Heart left ventricle (tissue), 16 donors: ENCODE measurements around the gene KEL. TPM values are rescaled to one million over a fixed set of nuclear protein-coding genes. Genes with fewer than 3 reads are reported as not detected.

ENCODE experiments used
- ATAC-seq, 4 donors: fragments of 200-7000 bp; cut with Tn5 transposase; one replicate each; pipeline ENCODE4 v1.9.1; 2020 to 2022; ENCODE audit warnings: moderate library complexity in 4 of 4, mild to moderate bottlenecking in 3 of 4, moderate number of reproducible peaks in 1 of 4
- DNase-seq, 5 donors: peaks; one replicate each; pipeline ENCODE4 v3.0.0-alpha.2; 2020
- H3K27ac ChIP-seq, 12 donors: fragments of 200-600 bp; sonication (generic) in 4 of 12; one replicate each; pipeline versions ENCODE4 v1.5.0 to v1.8.0; 2016 to 2022; ENCODE audit warnings: mild to moderate bottlenecking in 2 of 12
- H3K27me3 ChIP-seq, 9 donors: fragments of 200-600 bp; sonication (generic) in 2 of 9; one replicate each; pipeline versions ENCODE4 v1.5.1 to v1.8.0; 2016 to 2022; ENCODE audit warnings: mild to moderate bottlenecking in 3 of 9
- H3K36me3 ChIP-seq, 9 donors: fragments of 200-600 bp; sonication (generic) in 2 of 9; one replicate each; pipeline versions ENCODE4 v1.5.0 to v1.8.0; 2018 to 2022; ENCODE audit warnings: mild to moderate bottlenecking in 2 of 9
- H3K4me1 ChIP-seq, 12 donors: fragments of 200-600 bp; sonication (generic) in 4 of 12; one replicate each; pipeline versions ENCODE4 v1.5.0 to v1.8.0; 2016 to 2022; ENCODE audit warnings: mild to moderate bottlenecking in 3 of 12
- H3K4me3 ChIP-seq, 12 donors: fragments of 200-600 bp; sonication (generic) in 4 of 12; one replicate each; pipeline versions ENCODE4 v1.5.0 to v1.8.0; 2017 to 2022; ENCODE audit warnings: mild to moderate bottlenecking in 9 of 12, moderate library complexity in 4 of 12
- H3K9me3 ChIP-seq, 12 donors: fragments of 200-600 bp; sonication (generic) in 4 of 12; one replicate each; pipeline versions ENCODE4 v1.5.0 to v1.8.0; 2016 to 2022; ENCODE audit warnings: mild to moderate bottlenecking in 1 of 12
- POLR2A ChIP-seq, 2 donors: fragments of 450-650 bp; IDR thresholded peaks; one replicate each; pipeline ENCODE4 v1.6.1; 2017; ENCODE audit warnings: antibody characterized with exemption in 2 of 2, mild to moderate bottlenecking in 2 of 2, moderate library complexity in 2 of 2
- WGBS, 4 donors: extraction: QIAGEN DNeasy Blood & Tissue Kit in 2 of 4; methylation state at CpG; one replicate each; pipeline versions ENCODE4 v1.1.5 to v1.1.7; 2013 to 2018; 5-methylcytosine and 5-hydroxymethylcytosine counted together
- intact Hi-C, 10 donors: fragments of 100-400 bp; cut with DNase I; formaldehyde crosslinking; loops; one replicate each; pipeline versions ENCODE4 v1.11.1 to v1.14.2; 2022
- polyA plus RNA-seq, 2 donors: library from polyadenylated mRNA; stranded (reverse); fragments of 200-250 nt; gene quantifications; one replicate each; pipeline ENCODE4 v1.2.3, GENCODE V29; 2013
- total RNA-seq, 9 donors: library from RNA; depleted of rRNA in 2 of 9; stranded (reverse); fragments of >200 nt in 2 of 9; fragmentation: NEBNext Ultra II Directional in 3 of 9; extraction: Animal tissue kit (Norgen Biotek cat#: 25700) in 3 of 9; gene quantifications; one replicate each; pipeline versions ENCODE4 v1.1.0 to v1.2.4, GENCODE V29; 2016 to 2023
- TF ChIP-seq, protein P1 (sequence below), 12 donors: fragments of 200-600 bp; sonication (generic) in 4 of 12; IDR thresholded peaks; one replicate each; pipeline versions ENCODE4 v1.5.0 to v1.8.0; 2018 to 2022; ENCODE audit warnings: antibody characterized with exemption in 12 of 12, mild to moderate bottlenecking in 5 of 12
- donor health status: ischemic (EF 13 %, LVEDD 7.1; RV severe dilation, severe dysfunction).
- donor health status: healthy with polysubstance abuse.
- donor health status: DM: no; HTN: yes; CAD: no.
- donor health status: DM: no; HTN: no; CAD: no.
- donor health status: ischemic (EF 25% LVEDD 6.9; RV normal size, moderate dysfunction).
- donor health status: ischemic (EF 25% LVEDD 5.7; RV mildly dilated, moderate dysfunction).
- donor health status: healthy.
- donor health status: DM: yes; HTN: yes; CAD: no.
- donor health status: ischemic (EF 35%, LVEDD 5.7; RV mildly dilated, moderate dysfunction).
- donor health status: nonischemic (EF 11% LVEDD 7.7; RV severe dilation, severe dysfunction).
- donor health status: DM: yes; HTN: yes; CAD: no.
- donor health status: PGD.
- donor health status: ischemic (EF 29% LVEDD 5.4; RV normal size, mild dysfunction).
- donor health status: nonischemic (EF 23%, LVEDD 6.1; RV moderate dilation, normal function).

The KEL gene
- total and polyA plus RNA-seq, 11 donors = 0.17 to 1.8 (median 0.56) TPM; not detected in 4

DNA sequence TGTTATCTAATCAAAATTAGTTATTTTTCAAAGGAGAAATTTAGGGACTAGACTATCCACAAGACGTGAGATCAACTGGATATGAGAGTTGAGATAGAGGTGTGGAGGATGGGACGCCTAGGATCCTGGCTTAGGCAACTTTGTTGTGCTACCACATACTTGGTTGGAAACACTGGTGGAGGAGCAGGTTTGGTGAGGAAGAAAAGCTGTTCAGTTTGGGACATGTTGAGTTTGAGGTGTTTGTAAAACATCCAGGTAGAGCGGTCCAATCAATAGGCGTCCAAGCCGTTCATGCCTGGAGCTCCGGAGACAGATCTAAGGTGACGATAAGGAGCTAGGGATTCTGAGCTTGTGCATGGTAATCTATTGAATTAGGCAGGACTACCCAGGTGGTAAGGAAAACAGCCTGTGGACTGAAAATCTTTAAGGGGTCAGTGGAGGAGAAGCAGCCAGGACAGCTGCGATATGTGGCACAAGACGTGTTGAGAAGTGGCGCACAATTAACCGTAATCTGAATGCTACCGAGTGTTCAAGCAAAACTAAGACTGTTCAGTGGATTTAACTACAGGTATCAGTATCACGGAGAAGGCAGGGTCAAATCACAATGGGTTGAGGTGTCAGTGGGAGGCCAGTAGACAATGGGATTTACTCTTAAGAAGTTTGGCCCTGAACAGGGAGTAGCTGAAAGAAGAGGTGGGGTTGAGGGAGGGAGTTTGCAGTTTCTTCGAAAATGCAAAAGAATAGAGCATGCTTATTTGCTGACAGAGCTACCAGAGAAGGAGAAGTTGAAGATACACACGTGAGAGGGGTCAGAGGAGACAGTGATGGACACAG lies 60.5 kb downstream of the KEL start:
- no peak for ATAC-seq
- 77 to 83% (median 80%) methylated on average over 15 of the region's 15 CpGs for WGBS, 4 donors
- no peak for TF ChIP-seq POLR2A (IDR thresholded peaks at IDR 0.05)
- TF ChIP-seq, protein P1, sequence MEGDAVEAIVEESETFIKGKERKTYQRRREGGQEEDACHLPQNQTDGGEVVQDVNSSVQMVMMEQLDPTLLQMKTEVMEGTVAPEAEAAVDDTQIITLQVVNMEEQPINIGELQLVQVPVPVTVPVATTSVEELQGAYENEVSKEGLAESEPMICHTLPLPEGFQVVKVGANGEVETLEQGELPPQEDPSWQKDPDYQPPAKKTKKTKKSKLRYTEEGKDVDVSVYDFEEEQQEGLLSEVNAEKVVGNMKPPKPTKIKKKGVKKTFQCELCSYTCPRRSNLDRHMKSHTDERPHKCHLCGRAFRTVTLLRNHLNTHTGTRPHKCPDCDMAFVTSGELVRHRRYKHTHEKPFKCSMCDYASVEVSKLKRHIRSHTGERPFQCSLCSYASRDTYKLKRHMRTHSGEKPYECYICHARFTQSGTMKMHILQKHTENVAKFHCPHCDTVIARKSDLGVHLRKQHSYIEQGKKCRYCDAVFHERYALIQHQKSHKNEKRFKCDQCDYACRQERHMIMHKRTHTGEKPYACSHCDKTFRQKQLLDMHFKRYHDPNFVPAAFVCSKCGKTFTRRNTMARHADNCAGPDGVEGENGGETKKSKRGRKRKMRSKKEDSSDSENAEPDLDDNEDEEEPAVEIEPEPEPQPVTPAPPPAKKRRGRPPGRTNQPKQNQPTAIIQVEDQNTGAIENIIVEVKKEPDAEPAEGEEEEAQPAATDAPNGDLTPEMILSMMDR (IDR thresholded peaks at IDR 0.05) = no peak

DNA sequence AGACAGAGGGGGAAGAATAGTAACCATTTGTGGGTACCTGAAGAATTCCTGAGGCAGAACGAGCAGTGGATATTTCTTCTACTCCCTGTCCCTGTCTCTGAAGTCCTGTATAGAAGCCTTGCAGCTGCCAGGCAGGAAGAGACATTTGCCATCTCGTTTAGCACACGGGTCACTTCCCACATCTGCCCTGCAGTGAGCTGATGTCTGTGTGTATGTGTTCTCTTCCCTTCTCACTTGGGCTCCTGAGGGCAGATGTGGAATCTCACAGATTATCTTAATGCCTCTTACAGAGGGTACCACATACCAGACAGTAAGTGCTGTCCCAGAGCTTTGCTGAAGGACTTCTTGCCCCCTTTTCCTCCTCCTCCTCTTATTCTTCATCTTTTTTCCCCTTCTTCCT lies 62.5 kb downstream of the KEL start:
- TF ChIP-seq POLR2A (IDR thresholded peaks at IDR 0.05) = no peak
- TF ChIP-seq, protein P1 (IDR thresholded peaks at IDR 0.05) = no peak
- H3K4me1 ChIP-seq = no peaks in the 10 kb centered on the region
- DNase-seq = no peak
- H3K36me3 ChIP-seq = no peaks in the 10 kb centered on the region
- H3K4me3 ChIP-seq = no peak overlapping the region
- peaks cover 0 to 7% (median 0%) of the 10 kb centered on the region in 12 donors for H3K9me3 ChIP-seq
- H3K27me3 ChIP-seq = peaks cover 0 to 27% (median 0%) of the 10 kb centered on the region in 9 donors
- WGBS, 4 donors = 24 to 29% (median 27%) methylated on average over 3 of the region's 3 CpGs
- intact Hi-C loops = no loop called here
- H3K27ac ChIP-seq = no peak overlapping the region
- no peak for ATAC-seq

More for the DNA sequence above, 60.5 kb downstream of the KEL start:
- H3K4me1 ChIP-seq = no peaks in the 10 kb centered on the region
- DNase-seq = no peak
- intact Hi-C loops = no loop called here
- peaks cover 0 to 7% (median 0%) of the 10 kb centered on the region in 12 donors for H3K9me3 ChIP-seq
- H3K27me3 ChIP-seq = peaks cover 0 to 15% (median 0%) of the 10 kb centered on the region in 9 donors
- no peaks in the 10 kb centered on the region for H3K36me3 ChIP-seq
- H3K27ac ChIP-seq = no peak overlapping the region
- H3K4me3 ChIP-seq = no peak overlapping the region

DNA sequence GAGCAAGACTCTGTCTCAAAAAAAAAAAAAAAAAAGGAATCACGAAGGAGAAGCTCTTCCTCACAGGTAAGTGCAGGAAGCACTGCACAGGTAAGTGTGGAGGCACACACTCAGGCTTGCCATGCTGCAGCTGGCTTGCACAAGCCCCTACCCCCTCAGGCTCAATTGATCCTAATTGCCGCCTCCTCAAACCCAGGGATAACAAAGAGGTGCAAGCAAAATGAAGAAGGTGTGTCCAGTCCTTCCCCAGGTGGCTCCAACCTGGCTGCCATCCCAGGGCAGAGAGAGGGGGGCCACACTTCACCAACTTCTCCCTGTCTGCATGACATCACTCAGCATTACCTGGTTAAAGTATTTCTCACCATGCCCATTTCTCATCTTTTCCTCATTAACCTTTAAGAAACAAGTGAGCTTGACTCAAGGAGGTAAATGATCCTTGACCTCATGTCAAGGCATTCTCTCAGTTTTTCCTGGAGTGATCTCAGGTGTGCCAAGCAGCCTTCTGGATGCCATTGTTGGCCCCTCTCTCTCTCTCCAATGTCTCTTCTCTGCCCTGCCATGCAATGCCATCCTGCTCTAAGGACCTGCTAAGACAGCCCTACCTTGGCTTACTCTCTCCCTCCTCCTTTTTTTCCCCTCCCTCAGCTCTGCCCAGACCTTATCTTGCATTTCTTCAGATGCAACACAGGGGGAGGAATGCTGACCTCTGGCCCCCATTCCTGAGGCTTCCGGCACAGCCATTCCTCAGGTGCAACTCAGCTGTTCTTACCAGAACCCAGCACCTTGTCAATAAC lies 63.6 kb downstream of the KEL start:
- DNase-seq = no peak
- Histone ChIP-seq H3K36me3 (no peaks in the 10 kb centered on the region), H3K4me1 (no peaks in the 10 kb centered on the region), H3K27ac (no peak overlapping the region), H3K9me3 (no peaks in the 10 kb centered on the region), H3K4me3 (no peak overlapping the region), H3K27me3 (peaks cover 0 to 27% (median 0%) of the 10 kb centered on the region in 9 donors)
- intact Hi-C loops = no loop called here
- 60 to 69% (median 64%) methylated on average over 3 of the region's 3 CpGs for WGBS, 4 donors
- no peak for TF ChIP-seq POLR2A (IDR thresholded peaks at IDR 0.05)
- TF ChIP-seq, protein P1 (IDR thresholded peaks at IDR 0.05) = no peak
- ATAC-seq = no peak

DNA sequence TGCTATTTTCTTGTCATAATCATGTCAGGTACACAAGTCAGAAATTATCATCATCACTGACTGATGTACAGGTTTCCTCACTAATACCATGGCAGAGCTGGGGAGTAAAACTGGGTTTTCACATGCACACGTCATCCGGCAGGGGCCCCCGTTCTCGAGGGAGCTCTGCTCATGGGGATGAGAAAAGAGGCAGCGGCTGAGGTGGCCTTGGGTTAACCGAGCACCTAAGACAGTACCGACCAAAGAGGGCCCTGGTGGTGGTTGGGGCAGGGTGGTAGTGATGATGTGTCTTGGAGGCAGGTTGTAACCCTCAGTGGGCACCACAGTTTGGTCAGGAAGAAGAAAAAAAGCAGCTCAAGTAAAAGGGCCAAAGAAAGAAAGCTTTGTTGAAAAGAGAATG lies 64.5 kb downstream of the KEL start:
- H3K27ac ChIP-seq = no peak overlapping the region
- no peak overlapping the region for H3K4me3 ChIP-seq
- H3K4me1 ChIP-seq = no peaks in the 10 kb centered on the region
- DNase-seq = no peak
- intact Hi-C loops = no loop called here
- WGBS, 4 donors = 81 to 87% (median 85%) methylated on average over 7 of the region's 7 CpGs
- H3K27me3 ChIP-seq = peaks cover 0 to 27% (median 0%) of the 10 kb centered on the region in 9 donors
- H3K36me3 ChIP-seq = no peaks in the 10 kb centered on the region
- H3K9me3 ChIP-seq = no peaks in the 10 kb centered on the region
- no peak for TF ChIP-seq POLR2A (IDR thresholded peaks at IDR 0.05)
- TF ChIP-seq, protein P1 (IDR thresholded peaks at IDR 0.05) = no peak
- no peak for ATAC-seq
